Loucy (cell line): ENCODE data around the gene GSTM3.

Source experiments
- H2AFZ ChIP-seq: fragments of 200-600 bp; sonication (generic); 2 replicates; pipeline ENCODE4 v1.6.0; 2016; ENCODE audit warnings: antibody characterized with exemption, mild to moderate bottlenecking, low read length, moderate library complexity
- H3F3A ChIP-seq: fragments of 200-600 bp; 2 replicates; pipeline ENCODE4 v1.6.0; 2016; ENCODE audit warnings: antibody characterized with exemption, low read depth, mild to moderate bottlenecking
- H3K27me3 ChIP-seq: fragments of 200-600 bp; sonication (generic); 2 replicates; pipeline ENCODE4 v1.6.1; 2014; ENCODE audit warnings: low read length, mild to moderate bottlenecking; ENCODE audit not compliant: insufficient read depth, poor library complexity, severe bottlenecking
- H3K36me3 ChIP-seq: fragments of 200-600 bp; sonication (generic); 2 replicates; pipeline ENCODE4 v1.6.1; 2016; ENCODE audit warnings: low read length; ENCODE audit not compliant: insufficient read depth
- H3K4me1 ChIP-seq: fragments of 200-600 bp; sonication (generic); 2 replicates; pipeline ENCODE4 v1.5.1; 2014; ENCODE audit warnings: low read length, mild to moderate bottlenecking; ENCODE audit not compliant: insufficient read depth, poor library complexity, severe bottlenecking
- H3K4me2 ChIP-seq: fragments of 200-600 bp; sonication (generic); 2 replicates; pipeline ENCODE4 v1.6.0; 2014; ENCODE audit warnings: antibody characterized with exemption, low read length, low read depth, mild to moderate bottlenecking; ENCODE audit not compliant: poor library complexity, severe bottlenecking
- H3K4me3 ChIP-seq: fragments of 200-600 bp; sonication (generic); 2 replicates; pipeline ENCODE4 v1.5.1; 2014; ENCODE audit warnings: low read length, mild to moderate bottlenecking, mixed read lengths; ENCODE audit not compliant: poor library complexity, severe bottlenecking
- H3K79me2 ChIP-seq: fragments of 200-600 bp; sonication (generic); 2 replicates; pipeline ENCODE4 v1.6.1; 2014; ENCODE audit warnings: low read length; ENCODE audit not compliant: insufficient read depth
- H3K9ac ChIP-seq: fragments of 200-600 bp; sonication (generic); 2 replicates; pipeline ENCODE4 v1.6.0; 2014; ENCODE audit warnings: mild to moderate bottlenecking, low read depth, low read length, moderate library complexity; ENCODE audit not compliant: poor library complexity, severe bottlenecking
- H3K9me2 ChIP-seq: fragments of 200-600 bp; sonication (generic); replicated peaks from 2 replicates; pipeline ENCODE4 v1.6.1; 2016; ENCODE audit warnings: low read depth, low read length, mixed read lengths
- H3K9me3 ChIP-seq: fragments of 200-600 bp; sonication (generic); 2 replicates; pipeline ENCODE4 v1.6.1; 2014; ENCODE audit warnings: mild to moderate bottlenecking, antibody characterized with exemption, low read length, low read depth; ENCODE audit not compliant: insufficient read depth
- H4K20me1 ChIP-seq: fragments of 200-600 bp; sonication (generic); 2 replicates; pipeline ENCODE4 v1.6.0; 2014; ENCODE audit warnings: antibody characterized with exemption, low read length, mild to moderate bottlenecking; ENCODE audit not compliant: insufficient read depth, poor library complexity, severe bottlenecking
- CTCF ChIP-seq: fragments of 200-600 bp; sonication (generic); conservative IDR thresholded peaks from 2 replicates; pipeline ENCODE4 v1.5.1; 2014; ENCODE audit warnings: mild to moderate bottlenecking, antibody characterized with exemption, low read length
- EZH2phosphoT487 ChIP-seq: fragments of 200-600 bp; IDR thresholded peaks from 2 replicates; pipeline ENCODE4 v1.6.1; 2018; ENCODE audit warnings: antibody characterized with exemption, mild to moderate bottlenecking, moderate library complexity, borderline replicate concordance

Gene GSTM3

GRCh38 chr1:109773203-109773899 is 32.5 kb upstream of the GSTM3 start:
- no peaks in the 10 kb centered on the region for H3K27me3 ChIP-seq
- H2AFZ ChIP-seq: peak overlapping the region; percentile 47
- no peaks in the 10 kb centered on the region for H3K9me3 ChIP-seq
- no peaks in the 10 kb centered on the region for H3K36me3 ChIP-seq
- no peaks in the 10 kb centered on the region for H3K79me2 ChIP-seq
- no peaks in the 10 kb centered on the region for H3K9me2 ChIP-seq
- H3K4me2 ChIP-seq: no peak overlapping the region
- H3K4me1 ChIP-seq: peaks cover 21% of the 10 kb centered on the region
- no peaks in the 10 kb centered on the region for H3F3A ChIP-seq
- no peaks in the 10 kb centered on the region for H4K20me1 ChIP-seq
- no peak overlapping the region for H3K9ac ChIP-seq
- H3K4me3 ChIP-seq: no peak overlapping the region
- TF ChIP-seq EZH2phosphoT487: no peak
- peak; percentile 98 for TF ChIP-seq CTCF

- Histone ChIP-seq H3F3A (no peaks in the 10 kb centered on the region), H3K27me3 (no peaks in the 10 kb centered on the region), H2AFZ (no peak overlapping the region; the same call in 1 of the 2 replicates), H3K36me3 (no peaks in the 10 kb centered on the region), H3K4me3 (no peak overlapping the region), H3K9me2 (no peaks in the 10 kb centered on the region), H3K79me2 (no peaks in the 10 kb centered on the region), H3K4me2 (no peak overlapping the region), H3K9me3 (no peaks in the 10 kb centered on the region), H4K20me1 (no peaks in the 10 kb centered on the region), H3K9ac (no peak overlapping the region), H3K4me1 (peaks cover 16% of the 10 kb centered on the region)
- TF ChIP-seq EZH2phosphoT487 (no peak), CTCF (no peak)
Observed at GRCh38 chr1:109772658-109773202, 31.9 kb upstream of the GSTM3 start.

GRCh38 chr1:109771712-109772657 is 31.1 kb upstream of the GSTM3 start:
- no peak overlapping the region for H3K9ac ChIP-seq
- 0 out of 2 replicates have a peak overlapping the region, but pooled peaks have one; percentile 44 for H2AFZ ChIP-seq
- no peaks in the 10 kb centered on the region for H3K36me3 ChIP-seq
- no peak overlapping the region for H3K4me3 ChIP-seq
- H3K9me3 ChIP-seq: no peaks in the 10 kb centered on the region
- no peaks in the 10 kb centered on the region for H3K79me2 ChIP-seq
- no peaks in the 10 kb centered on the region for H3F3A ChIP-seq
- no peaks in the 10 kb centered on the region for H4K20me1 ChIP-seq
- TF ChIP-seq EZH2phosphoT487 (no peak), CTCF (no peak)
- no peak overlapping the region for H3K4me2 ChIP-seq
- H3K27me3 ChIP-seq: no peaks in the 10 kb centered on the region
- H3K9me2 ChIP-seq: no peaks in the 10 kb centered on the region
- peaks cover 9% of the 10 kb centered on the region for H3K4me1 ChIP-seq
